Measurements from ENCODE around the gene EFCAB13.

The EFCAB13 gene

DNA sequence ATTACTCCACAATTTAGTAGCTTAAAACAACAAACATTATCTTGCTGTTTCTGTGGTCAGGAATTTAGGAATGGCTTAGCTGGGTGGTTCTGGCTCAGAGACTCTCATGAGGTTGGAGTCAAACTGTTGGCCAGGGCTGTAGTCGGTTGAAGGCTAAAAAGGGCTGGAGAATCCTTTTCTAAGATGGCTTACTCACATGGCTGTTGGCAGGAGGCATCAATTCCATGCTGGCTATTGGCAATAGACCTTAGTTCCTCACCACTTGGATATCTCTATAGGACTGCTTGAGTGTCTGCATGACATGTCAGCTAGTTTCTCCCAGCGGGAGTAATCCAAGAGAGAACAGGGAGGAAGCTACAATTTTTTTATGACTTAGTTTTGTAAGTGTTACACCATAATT is 6.6 kb upstream of the EFCAB13 start:
- TF ChIP-seq HOXC10 (CRISPR knock-in tag; IDR thresholded peaks at IDR 0.05) (no peak), ZNF768 (tag by site-specific recombination; IDR thresholded peaks at IDR 0.05) (no peak), HOXA7 (CRISPR knock-in tag; IDR thresholded peaks at IDR 0.05; ENCODE audit: borderline replicate concordance) (no peak), ZBTB10 (tag by site-specific recombination; IDR thresholded peaks at IDR 0.05) (no peak), KLF1 (tag by site-specific recombination; IDR thresholded peaks at IDR 0.05) (no peak), ZNF148 (tag by site-specific recombination; IDR thresholded peaks at IDR 0.05; ENCODE audit: borderline replicate concordance) (no peak), ZSCAN18 (tag by site-specific recombination; IDR thresholded peaks at IDR 0.05) (no peak)
- TF ChIP-seq, protein P1, sequence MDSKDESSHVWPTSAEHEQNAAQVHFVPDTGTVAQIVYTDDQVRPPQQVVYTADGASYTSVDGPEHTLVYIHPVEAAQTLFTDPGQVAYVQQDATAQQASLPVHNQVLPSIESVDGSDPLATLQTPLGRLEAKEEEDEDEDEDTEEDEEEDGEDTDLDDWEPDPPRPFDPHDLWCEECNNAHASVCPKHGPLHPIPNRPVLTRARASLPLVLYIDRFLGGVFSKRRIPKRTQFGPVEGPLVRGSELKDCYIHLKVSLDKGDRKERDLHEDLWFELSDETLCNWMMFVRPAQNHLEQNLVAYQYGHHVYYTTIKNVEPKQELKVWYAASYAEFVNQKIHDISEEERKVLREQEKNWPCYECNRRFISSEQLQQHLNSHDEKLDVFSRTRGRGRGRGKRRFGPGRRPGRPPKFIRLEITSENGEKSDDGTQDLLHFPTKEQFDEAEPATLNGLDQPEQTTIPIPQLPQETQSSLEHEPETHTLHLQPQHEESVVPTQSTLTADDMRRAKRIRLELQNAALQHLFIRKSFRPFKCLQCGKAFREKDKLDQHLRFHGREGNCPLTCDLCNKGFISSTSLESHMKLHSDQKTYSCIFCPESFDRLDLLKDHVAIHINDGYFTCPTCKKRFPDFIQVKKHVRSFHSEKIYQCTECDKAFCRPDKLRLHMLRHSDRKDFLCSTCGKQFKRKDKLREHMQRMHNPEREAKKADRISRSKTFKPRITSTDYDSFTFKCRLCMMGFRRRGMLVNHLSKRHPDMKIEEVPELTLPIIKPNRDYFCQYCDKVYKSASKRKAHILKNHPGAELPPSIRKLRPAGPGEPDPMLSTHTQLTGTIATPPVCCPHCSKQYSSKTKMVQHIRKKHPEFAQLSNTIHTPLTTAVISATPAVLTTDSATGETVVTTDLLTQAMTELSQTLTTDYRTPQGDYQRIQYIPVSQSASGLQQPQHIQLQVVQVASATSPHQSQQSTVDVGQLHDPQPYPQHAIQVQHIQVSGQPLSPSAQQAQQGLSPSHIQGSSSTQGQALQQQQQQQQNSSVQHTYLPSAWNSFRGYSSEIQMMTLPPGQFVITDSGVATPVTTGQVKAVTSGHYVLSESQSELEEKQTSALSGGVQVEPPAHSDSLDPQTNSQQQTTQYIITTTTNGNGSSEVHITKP (tag by site-specific recombination; IDR thresholded peaks at IDR 0.05): no peak
- TF ChIP-seq, protein P2, sequence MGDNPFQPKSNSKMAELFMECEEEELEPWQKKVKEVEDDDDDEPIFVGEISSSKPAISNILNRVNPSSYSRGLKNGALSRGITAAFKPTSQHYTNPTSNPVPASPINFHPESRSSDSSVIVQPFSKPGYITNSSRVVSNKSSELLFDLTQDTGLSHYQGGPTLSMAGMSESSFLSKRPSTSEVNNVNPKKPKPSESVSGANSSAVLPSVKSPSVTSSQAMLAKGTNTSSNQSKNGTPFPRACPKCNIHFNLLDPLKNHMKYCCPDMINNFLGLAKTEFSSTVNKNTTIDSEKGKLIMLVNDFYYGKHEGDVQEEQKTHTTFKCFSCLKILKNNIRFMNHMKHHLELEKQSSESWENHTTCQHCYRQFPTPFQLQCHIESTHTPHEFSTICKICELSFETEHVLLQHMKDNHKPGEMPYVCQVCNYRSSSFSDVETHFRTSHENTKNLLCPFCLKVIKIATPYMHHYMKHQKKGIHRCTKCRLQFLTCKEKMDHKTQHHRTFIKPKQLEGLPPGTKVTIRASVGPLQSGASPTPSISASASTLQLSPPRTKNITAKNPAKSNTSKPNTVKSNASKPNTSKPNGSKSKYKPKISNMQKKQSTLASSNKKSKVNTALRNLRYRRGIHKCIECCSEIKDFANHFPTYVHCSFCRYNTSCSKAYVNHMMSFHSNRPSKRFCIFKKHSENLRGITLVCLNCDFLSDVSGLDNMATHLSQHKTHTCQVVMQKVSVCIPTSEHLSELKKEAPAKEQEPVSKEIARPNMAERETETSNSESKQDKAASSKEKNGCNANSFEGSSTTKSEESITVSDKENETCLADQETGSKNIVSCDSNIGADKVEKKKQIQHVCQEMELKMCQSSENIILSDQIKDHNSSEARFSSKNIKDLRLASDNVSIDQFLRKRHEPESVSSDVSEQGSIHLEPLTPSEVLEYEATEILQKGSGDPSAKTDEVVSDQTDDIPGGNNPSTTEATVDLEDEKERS (tag by site-specific recombination; IDR thresholded peaks at IDR 0.05): no peak
- Histone ChIP-seq H3K27ac (ENCODE audit: extremely low read depth, low read depth, low read length) (no peak overlapping the region), H3K9me3 (ENCODE audit: control insufficient read depth, insufficient read depth, low read depth, low read length) (no peaks in the 10 kb centered on the region), H3K4me3 (ENCODE audit: low read depth, low read length) (no peak overlapping the region), H3K36me3 (ENCODE audit: control insufficient read depth in 2 of 2, insufficient read depth in 1 of 2, low read length in 2 of 2) (no peaks in the 10 kb centered on the region), H3K4me1 (ENCODE audit: control insufficient read depth, insufficient read depth, low read length) (no peaks in the 10 kb centered on the region)
- ChIA-PET CTCF (interaction anchor here (0.6 to 4.7 kb wide), 8 partner anchors 10 to 298 kb away, joined by 3 to 164 read pairs (median 15); partner anchors contain the start of gene ITGB3), POLR2A (interaction anchor here (0.6 to 1.0 kb wide), 2 partner anchors 87 to 376 kb away, joined by 3 read pairs; no protein-coding TSS in a partner anchor)

All from HEK293 (cell line).